GM19193 (cell line): ENCODE data around the gene TMEM62.

Experiments
- POLR2A ChIP-seq: IDR thresholded peaks from 4 replicates; pipeline ENCODE4 v1.6.1; 2011; ENCODE audit not compliant: insufficient read depth, insufficient read length; ENCODE audit errors: extremely low read depth

The TMEM62 gene

GRCh38 chr15:43106486-43106829, 26.9 kb upstream of the TMEM62 start:
- no peak for TF ChIP-seq POLR2A

GRCh38 chr15:43107751-43108150, 25.6 kb upstream of the TMEM62 start:
- TF ChIP-seq POLR2A: no peak

GRCh38 chr15:43111354-43111753, 22.0 kb upstream of the TMEM62 start:
- TF ChIP-seq POLR2A: no peak

- no peak for TF ChIP-seq POLR2A
These were observed 15.1 kb upstream of the TMEM62 start for GRCh38 chr15:43118286-43118685.

- no peak for TF ChIP-seq POLR2A
These were observed 14.6 kb upstream of the TMEM62 start for GRCh38 chr15:43118829-43119228.

GRCh38 chr15:43121863-43122262, 11.5 kb upstream of the TMEM62 start:
- TF ChIP-seq POLR2A: no peak

- no peak for TF ChIP-seq POLR2A
These were observed 8.2 kb upstream of the TMEM62 start for GRCh38 chr15:43125100-43125661.

- TF ChIP-seq POLR2A: no peak
These were observed 7.0 kb upstream of the TMEM62 start for GRCh38 chr15:43126356-43126755.

GRCh38 chr15:43127752-43128151, 5.6 kb upstream of the TMEM62 start:
- TF ChIP-seq POLR2A: no peak

GRCh38 chr15:43128980-43129335, 4.4 kb upstream of the TMEM62 start:
- TF ChIP-seq POLR2A: no peak

- TF ChIP-seq POLR2A: no peak
These were observed 456 bp upstream of the TMEM62 start for GRCh38 chr15:43132830-43133429.

- TF ChIP-seq POLR2A: peak; percentile 31
These were observed 810 bp downstream of the TMEM62 start for GRCh38 chr15:43134157-43134635.

GRCh38 chr15:43135351-43135750, 2.0 kb downstream of the TMEM62 start:
- TF ChIP-seq POLR2A: no peak

GRCh38 chr15:43143203-43143941, 10.0 kb downstream of the TMEM62 start:
- TF ChIP-seq POLR2A: no peak

GRCh38 chr15:43144512-43144911, 11.1 kb downstream of the TMEM62 start:
- TF ChIP-seq POLR2A: no peak

GRCh38 chr15:43146184-43146583, 12.8 kb downstream of the TMEM62 start:
- TF ChIP-seq POLR2A: no peak
